NCI-H2171 treated with DMSO at 0.1 percent for 48 hours (cell line): ENCODE measurements around the gene TSHR.
"Not testable (repeated sequence)": the region's sequence is repeated elsewhere in the genome, so short reads cannot be mapped to it uniquely, and the experiment has no call there.

Source experiments
- DNase-seq: peaks from one replicate; lab custom pipeline; 2025; lab: John Stamatoyannopoulos, UW

The TSHR gene

DNA sequence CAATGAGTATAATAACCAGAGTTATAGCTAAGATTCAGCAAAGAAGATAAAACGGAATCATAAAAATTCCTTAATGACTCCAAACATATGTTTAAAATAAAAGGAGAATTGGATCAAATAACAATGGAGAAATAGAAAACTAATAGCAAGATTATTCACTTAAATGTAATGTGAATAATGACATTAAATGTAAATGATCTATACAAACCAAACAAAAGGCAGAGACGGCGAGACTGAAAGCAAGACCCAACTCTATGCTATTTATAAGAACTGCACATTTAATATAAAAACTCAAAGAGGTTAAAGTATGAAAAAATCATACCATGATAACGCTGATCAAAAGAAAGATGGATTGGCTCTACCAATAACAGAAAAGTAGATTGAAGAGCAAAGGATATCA, 3.9 kb upstream of the TSHR start:
- no peak for DNase-seq

DNA sequence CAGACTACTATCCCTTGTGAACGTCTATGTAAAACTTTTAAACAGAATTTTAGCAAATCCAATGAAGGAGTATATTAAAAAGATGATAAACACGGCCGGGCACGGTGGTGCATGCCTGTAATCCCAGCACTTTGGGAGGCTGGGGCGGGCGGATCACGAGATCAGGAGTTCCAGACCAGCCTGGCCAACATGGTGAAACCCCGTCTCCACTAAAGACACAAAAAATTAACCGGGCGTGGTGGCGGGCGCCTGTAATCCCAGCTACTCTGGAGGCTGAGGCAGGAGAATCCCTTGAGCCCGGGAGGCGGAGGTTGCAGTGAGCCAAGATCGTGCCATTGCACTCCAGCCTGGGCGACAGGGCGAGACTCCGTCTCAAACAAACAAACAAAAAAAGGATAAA, 2.2 kb upstream of the TSHR start:
- DNase-seq = not testable (repeated sequence)

GRCh38 chr14:80954687-80955299, 628 bp upstream of the TSHR start:
- peak; percentile 78 for DNase-seq

- peak; percentile 59 for DNase-seq
Measured at GRCh38 chr14:80956102-80956501, 681 bp downstream of the TSHR start.

- peak; percentile 85 for DNase-seq
Measured at GRCh38 chr14:80956922-80957321, 1.5 kb downstream of the TSHR start.

DNA sequence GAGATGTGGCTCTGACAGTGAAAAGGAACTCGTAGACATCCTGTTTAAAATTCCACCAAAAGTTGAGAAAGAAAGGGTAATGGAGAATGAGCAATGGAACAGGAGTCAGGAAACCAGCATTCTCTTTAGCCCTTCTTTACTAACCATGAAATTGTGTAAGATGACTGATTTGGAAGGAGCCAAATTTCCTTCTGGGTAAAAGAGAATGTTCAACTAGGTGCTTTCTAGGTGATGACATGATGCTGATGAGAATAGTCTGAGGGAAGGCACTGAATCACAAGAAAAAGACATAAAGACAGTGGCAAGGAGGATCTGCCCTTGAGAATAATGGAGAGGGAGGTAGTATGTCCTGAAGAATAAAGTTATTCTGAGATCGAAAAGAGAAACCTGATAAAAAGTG, 2.2 kb downstream of the TSHR start:
- DNase-seq = peak; percentile 26

DNA sequence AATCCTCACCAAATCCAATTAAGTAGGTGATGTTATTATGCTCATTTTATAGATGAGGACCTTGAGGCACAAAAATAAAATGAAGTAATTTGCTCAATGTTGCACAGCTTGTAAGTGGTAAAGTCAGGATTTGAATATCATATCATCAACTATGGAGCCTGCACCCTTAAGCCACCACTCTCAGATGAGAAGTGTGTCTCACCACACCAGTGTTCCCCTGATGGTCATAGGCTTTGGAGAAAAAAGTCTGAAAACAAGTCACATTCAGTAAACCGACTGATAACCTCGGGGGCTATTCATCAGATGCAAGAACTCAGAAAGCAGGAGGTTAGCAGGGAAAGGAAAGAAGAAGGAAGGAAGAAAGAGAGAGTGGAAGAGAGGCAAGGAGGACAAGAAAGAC, 2.8 kb downstream of the TSHR start:
- DNase-seq = no peak

- DNase-seq = peak; percentile 73
Measured at GRCh38 chr14:80958939-80959338, 3.5 kb downstream of the TSHR start.

DNA sequence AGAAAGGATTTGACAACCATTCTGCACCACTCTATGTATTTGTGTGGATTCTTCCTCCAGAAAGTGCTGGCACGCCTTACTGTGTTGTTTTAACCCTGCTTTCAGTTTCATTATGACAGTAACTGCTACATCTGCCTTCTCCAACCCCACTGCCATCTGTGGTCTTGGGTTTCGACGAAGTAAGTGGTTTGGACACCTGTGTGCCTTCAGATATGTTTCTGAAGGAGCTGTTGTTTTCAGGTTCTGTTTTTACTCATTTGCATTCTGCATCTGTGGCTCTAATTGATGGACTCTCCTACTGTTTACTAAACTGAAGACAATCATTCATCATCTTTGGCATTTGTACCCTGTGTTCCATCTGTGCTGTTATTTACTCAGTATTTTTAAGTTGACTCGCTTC, 4.1 kb downstream of the TSHR start:
- DNase-seq = peak; percentile 100

DNA sequence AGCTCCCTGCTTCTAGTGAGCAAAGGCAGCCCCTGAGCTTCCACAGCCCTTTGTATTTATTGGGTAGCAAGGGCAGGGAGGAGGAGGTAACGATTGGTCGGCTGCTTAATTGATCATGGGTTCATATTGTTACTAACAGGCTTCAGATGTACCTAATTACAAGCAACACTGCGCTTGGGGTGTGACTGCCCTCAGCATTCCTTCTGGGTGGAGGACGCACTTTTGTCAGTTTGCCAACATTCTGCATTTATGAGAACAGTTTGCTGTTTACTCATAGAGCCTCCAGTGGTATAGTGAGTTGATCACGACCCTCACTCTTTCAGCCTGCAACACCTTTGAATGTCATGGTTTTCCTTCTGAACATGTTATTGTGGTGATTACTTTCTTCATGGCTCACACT, 9.6 kb downstream of the TSHR start:
- DNase-seq = no peak

GRCh38 chr14:80973931-80974641, 18.7 kb downstream of the TSHR start:
- DNase-seq = peak; percentile 99

DNA sequence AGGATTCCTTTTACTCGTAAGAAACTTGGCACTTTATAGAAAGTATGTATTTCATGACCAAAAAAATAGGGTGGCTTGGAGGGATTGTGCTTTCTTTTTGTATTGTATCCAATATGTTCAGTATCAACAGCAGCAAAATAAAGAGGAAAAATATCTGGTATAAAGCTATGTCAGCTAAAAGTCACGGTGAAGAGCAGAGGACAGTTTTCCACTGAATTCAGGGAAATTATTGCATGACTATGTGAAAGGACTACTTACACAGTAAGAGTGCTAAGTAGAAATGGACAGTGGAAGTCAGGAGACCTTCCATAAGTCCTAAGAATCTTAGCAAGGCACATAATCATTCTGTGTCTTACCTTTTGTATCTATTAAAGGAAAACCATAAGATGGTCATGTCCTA, 19.3 kb downstream of the TSHR start:
- DNase-seq = no peak

GRCh38 chr14:80977221-80977620, 21.8 kb downstream of the TSHR start:
- DNase-seq = no peak

DNA sequence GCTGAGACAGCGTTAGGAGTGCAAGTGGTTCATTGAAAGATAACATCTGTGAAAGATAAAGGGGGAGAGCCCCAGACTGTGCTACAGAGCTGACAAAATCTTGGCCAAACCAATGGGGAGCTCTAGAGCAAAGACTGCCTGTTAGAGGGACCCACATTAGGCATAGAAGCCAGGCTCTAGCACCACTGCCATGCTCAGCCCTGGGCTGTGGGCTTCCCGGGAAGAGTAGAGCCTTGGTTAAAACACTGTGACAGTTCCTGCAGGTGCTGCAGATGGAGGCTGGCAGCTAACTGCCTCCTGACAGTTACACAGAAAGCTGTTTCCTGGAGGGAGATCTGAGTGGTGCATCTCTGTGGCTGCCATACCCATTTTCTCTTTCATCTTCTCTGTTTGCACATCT, 23.0 kb downstream of the TSHR start:
- peak; percentile 80 for DNase-seq

DNA sequence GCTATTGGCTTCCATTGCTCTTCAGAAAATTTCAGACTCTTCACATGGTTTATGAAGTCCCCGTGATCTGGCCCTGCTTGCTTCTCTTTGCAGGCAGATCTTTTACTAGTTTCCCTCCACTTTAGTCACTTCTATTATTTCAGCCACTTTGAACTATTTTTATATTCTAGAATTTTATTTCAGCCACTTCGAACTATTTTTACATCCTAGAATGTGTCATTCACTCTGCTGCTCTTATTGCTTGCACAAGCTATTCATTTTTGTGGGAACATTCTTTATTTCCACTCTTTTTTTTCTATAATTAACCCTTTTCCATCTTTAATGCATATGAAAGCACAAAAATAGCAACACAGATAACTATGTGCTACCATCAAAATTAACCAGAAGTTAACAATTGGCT, 24.5 kb downstream of the TSHR start:
- DNase-seq = no peak

DNA sequence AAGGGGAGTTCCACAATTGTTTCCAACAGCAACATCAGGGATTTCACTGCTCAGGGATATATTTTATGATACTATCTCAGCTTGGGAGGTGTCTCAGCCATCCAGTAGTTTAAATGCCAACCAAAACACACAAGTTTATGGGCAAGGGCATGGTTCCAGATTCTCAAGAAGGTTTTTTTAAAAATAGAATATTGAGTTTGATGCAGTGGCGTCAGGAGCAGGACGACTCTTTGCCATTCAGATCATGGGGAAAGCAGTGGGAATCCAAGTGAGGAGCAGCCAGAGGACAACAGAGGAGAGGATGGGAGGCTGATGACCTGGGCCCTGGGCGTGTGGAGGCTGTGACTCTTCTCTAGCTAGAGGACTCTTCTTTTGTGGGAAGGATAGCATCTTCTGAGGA, 25.7 kb downstream of the TSHR start:
- no peak for DNase-seq

DNA sequence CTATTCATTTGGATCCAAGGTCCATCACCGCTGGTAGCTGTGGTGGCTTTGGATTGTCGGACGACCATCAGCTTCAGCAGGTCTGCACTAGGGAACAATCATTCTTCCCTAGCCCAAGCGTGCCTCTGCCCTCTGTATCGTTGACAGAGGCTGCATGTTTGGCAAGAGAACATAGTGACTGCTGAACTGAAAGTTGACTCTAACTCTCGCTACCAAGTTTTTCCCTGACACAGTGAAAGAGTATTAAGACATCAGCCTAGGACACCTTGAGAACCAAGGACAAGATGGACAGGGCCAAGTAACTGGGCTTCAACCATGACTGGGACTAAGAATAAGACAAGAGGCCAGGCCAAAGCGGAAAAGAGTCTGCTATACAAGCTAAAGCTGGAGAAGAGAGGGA, 26.3 kb downstream of the TSHR start:
- no peak for DNase-seq

- no peak for DNase-seq
Measured at GRCh38 chr14:80982711-80983110, 27.3 kb downstream of the TSHR start.

DNA sequence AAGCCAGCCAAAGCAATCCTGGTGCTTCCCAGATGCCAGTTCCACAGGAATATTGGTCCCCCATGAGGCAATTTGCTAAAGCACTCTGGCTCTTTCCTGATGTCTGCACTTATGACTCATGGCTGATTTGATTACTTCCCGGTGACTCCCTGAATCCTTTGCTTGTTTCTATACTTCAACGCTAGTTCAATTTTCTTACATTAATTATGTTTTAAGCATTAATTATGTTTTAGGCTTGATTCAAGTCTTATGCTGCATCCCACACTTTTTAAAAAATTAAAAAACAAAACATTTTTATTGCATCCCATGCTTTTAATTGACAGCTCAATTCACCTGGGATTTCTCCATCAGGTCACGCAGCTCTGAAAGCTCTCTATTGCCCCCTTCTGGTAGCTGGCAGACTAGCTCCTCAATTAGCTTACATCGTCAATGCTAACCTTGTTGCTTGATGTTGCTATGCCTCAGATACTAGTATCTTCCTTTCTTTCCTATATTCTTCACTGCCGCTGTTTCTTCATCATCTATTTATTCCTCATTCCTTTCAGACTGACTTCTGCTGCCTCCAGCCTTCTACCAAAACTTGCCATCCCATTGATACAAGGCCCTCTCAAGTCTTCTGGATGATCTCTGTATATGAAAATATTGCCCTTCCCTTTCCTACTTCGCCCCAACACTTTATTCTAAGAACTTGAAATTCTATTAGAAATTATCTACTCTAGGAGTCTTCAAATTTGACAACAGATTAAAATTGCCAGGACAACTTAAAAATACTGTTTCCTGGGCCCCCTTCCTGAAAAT, 32.0 kb downstream of the TSHR start:
- peak; percentile 98 for DNase-seq

GRCh38 chr14:80988192-80988591, 32.8 kb downstream of the TSHR start:
- DNase-seq = no peak

DNA sequence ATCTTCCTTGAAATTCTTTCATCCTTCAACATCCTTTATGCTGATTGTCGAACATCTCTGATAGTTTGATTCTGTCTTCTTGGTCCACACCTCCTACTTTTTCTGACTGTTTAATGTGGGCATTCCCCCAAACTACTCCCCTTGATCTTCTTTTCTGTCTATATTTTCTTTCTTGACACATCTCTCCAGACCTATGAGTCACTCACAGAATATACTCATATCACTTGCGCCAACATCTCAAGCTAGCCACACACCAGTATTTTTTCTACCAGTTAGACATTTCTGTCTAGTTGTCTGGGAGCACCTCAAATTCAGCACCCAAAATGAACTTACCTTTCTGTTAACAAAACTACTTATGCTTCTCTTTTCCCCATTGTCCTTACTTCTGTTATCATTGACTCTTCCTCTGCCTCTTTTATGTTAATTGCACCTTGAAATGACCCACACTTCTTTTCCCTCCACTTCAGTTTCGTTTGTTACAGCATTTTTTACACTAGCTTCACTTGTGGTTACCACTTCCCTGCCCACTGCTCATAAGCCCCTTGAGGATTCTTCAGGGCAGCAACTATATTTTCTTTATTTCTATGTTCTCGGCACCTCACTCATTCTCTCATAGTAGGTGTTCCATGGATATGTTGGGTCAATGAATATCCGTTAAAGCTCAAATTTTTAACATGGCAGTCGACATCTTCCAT, 33.5 kb downstream of the TSHR start:
- DNase-seq = no peak

DNA sequence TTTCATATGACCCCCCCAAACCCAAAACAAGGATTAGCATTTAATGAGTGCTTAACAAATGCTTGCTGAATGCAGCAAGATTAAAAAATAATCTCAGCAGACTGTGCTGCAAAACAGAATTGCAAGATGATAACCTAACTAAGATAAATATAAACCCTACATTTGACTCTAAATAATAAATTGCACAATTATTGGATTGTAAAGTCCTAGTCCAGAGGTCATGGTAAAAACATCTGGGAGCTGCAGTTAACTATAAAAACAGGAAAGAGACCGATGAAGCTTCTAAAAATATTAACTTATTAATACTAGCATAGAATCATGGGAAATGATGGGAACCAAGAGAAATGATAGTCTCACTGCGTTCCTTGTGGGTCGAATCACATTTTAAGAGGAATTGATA, 37.2 kb downstream of the TSHR start:
- no peak for DNase-seq
